ENCODE results near the gene LHFPL6.

LHFPL6 gene

DNA sequence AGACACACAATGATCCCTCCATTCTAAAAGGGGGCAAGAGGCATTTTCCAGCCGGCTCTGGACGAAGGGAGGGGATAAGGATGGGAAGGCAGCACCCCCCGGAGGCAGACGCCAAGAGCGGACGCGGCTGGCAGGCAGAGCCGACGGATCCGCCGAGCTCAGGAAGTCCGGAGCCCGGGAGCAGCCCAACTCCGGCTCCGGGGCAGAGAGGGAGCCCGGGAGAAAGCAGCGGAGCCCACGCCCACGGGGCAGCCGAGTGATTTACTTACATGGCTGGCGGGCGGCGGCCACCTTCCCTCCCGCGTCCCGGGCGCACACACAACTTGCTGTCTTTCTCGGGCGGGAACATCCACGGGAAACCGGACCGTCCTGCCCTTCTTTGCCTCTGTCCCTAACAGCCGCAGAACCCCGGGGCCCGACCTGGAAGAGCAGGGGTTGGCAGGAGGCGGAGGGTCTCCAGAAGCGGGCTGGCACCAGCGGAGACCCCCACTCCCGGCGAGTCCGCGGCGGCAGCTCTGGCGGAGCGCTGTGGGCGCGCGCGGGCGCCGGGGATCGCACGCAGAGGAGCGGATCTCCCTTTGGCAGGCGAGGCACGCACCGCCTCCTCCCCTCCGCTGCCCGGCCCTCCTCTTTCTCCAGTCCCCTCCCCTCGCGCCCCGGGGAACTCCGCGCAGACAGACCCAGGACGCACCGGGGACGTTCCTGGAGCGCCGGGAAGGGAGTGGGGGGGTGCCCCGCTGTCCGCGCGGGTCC lies at the start of gene LHFPL6:
Gene LHFPL6 (minus strand): TSS at position 580 of the 753 bp plus-strand sequence.
- DNase-seq = peak; percentile 53

- DNase-seq = no peak
These were observed 43.1 kb upstream of the LHFPL6 start for GRCh38 chr13:39646122-39646521.

DNA sequence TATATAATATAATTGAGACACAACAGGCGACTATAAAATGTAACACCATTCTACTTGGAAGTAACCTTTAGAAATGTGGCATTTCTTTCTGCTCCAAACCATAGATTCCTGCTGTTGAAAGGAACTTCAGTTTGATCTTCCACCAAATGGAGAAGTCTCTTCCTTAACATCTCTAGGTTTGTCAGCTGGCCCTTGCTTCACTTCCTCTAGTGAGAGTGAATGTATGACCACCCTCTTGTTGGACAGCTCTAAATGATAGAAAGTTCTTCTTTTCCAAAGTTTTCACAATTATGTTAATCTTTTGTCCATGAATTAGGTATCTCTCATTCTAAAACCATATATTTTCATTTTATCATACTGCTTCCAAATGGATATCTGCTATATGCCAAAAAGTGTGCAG lies 38.7 kb upstream of the LHFPL6 start:
- peak; percentile 46 for DNase-seq

DNA sequence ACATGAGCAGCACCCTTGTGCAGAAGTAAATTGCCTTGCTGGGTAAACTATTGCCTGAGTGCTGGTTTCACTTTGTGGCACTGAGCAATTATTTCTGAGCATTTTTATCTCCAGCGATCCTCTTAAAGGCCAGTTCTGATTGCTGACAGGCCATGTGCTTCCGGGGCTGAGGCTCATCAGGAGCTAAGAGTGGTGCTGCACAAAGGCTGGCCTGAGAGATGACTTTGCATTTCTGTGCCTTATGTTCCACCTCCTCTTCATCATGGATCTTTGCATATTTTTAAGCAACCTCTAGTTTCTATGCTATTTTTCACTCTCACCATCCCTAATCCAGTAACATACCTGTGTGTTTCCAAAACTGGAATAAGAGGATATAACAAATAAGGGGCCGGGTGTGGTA lies 34.9 kb upstream of the LHFPL6 start:
- DNase-seq = no peak

- DNase-seq = no peak
These were observed 32.6 kb upstream of the LHFPL6 start for GRCh38 chr13:39635564-39635963.

GRCh38 chr13:39632994-39633393 lies 30.0 kb upstream of the LHFPL6 start:
- DNase-seq = no peak

DNA sequence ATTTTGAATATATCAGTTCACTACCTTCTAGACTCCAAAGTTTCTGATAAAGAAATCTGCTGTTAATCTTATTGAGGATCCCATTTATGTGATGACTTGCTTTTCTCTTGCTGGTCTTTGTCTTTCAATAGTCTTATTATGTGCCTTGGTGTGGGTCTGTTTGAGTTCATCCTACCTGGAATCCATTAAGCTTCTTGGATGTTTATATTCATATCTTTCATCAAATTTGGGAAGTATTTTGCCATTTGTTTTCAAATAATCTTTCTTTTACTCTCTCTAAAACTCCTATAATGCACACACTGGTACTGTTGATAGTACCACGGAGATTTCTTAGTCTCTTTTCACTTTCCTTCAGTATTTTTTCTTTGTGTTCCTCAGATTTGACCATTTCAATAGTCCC lies 28.3 kb upstream of the LHFPL6 start:
- no peak for DNase-seq

DNA sequence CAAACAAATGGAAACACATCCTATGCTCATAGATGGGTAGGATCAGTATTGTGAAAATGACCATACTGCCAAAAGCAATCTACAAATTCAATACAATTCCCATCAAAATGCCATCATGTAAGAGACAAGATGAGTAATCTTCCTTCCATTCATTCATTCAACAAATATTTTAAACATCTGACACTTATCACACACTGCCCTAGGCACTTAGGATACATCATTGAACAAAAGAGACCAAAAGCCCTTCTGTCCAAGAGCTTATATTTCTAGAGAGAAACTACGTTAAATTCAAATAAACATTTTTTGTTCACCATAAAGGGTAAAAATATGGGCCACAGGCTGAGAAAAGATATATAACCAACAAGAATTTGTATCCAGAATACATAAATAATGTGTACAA lies 20.5 kb upstream of the LHFPL6 start:
- DNase-seq = no peak

DNA sequence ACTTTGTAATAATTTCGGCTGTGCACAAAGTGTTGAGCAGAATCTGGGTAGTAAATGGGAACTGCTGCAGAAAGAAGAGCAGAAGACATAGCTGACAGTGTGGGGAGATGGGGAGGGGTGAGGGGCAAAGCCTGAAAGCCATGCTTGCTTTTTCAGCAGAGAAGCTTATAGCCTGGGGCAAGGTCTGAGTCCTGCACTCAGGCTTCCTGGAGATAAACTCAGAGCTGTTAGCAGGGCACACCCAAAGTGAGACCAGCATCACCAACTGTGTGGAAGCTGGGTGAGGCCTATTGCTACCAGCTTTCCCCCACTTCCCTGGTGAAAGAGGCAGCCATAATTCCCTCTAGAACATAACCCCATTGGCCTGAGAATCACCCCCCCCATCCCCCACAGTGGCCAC lies 15.6 kb upstream of the LHFPL6 start:
- DNase-seq = no peak

DNA sequence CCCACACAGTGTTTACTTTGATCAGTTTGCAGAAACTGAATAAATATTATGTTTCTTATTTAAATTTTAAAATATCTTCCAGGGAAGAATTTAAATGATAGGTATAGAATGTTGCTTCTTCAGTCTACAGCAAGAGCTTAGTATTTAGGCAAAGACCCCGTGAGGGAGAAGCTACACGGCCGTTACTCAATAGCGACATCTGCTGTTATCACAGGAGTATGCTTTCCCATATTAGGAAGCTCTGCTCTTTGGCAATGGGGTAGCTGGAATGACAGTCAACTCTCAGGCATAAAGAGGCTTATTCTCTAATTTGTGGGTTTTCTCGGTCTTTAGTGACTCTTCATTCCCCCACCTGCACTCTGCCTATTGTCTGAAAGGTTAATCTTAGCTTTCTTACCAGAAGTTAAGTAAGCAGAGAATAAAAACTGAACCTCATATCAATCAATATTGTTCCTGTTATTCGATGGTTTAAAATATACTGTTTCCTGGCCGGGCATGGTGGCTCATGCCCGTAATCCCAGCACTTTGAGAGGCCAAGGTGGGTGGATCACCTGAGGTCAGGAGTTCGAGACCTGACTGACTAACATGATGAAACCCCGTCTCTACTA lies 13.2 kb upstream of the LHFPL6 start:
- peak; percentile 84 for DNase-seq

DNA sequence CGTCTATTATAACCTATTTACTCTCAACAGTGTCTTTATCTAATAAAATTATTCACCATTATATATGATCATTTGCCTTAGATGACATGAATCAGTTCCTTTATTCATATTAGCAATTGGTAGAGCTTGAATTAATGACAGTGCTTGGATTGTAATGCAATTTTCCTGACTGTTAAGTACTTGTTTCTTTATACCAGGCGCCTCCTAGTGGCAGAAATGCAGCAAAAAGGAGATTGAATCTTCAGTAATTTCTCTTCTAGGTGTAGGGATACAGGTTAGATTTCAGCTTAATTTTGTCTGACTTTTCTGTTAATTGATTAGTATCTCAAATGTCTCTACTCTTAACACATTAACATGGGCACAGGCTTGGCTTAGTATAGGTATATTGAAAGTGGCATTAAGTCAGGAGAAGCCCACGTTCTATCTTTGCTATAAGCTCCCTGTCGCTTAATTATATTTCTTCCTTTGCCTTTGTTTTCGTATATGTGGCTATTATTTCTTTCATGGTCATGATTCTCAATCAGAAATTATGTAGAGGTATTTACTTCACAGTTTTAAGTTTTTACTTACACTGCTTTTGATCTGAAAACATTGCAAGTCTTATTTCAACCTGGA lies 9.1 kb upstream of the LHFPL6 start:
- DNase-seq = peak; percentile 79

- DNase-seq = no peak
These were observed 4.9 kb upstream of the LHFPL6 start for GRCh38 chr13:39607876-39608275.

DNA sequence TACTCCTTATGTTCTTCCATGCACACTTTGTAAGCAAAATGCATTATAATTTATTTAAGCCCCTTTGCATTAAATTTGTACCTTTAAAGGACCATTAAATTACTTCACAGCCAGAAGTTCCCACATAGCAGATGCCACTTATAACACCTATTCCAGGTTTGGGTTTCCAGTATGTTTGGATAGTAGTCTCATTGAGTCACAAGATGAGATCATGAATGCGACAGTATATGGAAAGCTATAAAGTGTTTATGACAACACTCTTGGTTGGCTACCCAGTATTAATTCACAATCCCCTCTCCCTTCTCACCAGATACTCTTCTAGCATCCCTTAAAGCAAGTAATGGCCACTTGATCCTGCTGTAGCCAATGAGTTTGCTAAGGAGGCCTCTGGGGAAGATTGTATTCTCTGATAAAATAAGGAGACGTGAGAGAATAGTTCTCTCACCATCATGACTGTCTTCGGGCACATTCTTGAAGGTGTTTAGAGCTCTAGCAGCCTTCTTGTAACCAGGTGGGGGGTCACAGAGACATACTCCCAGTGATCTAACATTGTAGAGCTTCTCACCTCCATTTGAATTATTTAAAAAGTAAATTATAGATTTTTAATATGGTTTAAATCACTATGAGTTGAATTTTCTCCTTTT lies 2.8 kb upstream of the LHFPL6 start:
- no peak for DNase-seq

DNA sequence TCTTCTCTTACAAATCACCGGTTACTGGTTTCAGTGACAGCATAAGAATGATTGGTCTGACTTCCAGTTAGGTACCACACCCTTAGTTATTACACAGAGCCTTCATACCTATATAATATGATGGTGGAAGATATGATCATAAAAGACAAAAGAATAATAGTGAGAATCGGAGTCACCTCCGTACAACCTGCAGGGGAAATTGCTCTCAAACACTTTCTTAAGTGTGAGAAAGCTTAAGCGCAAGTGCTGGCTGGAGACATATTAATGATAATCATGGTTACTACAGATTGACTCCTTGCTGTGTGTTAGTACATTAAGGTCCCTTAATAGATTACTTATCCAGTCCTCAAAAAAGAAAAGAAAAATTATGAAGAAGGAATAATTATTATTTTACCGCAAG lies 1.8 kb upstream of the LHFPL6 start:
- DNase-seq = no peak

- peak; percentile 28 for DNase-seq
These were observed 493 bp upstream of the LHFPL6 start for GRCh38 chr13:39603424-39603947.

- DNase-seq = peak; percentile 53
These were observed 748 bp downstream of the LHFPL6 start for GRCh38 chr13:39602277-39602613.

DNA sequence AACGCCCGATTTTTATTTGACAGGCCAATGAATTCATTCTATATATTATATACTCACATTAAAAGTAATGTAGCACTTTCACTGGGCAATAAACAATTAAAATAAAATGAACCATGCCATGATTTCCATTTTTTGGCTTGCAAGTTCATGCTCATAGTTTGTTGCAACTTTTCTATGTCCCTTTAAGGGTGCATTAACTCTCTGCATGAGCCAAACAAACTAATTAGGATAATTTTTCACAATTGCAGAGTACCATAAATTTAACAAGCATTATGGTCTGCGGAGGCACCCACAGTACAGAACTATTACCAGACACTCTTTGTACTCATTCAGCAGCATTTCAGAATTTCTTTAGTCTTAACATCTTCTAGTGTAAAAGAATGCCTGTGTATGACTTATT lies 1.4 kb downstream of the LHFPL6 start:
- no peak for DNase-seq

GRCh38 chr13:39600766-39601165 lies 2.2 kb downstream of the LHFPL6 start:
- DNase-seq = no peak

DNA sequence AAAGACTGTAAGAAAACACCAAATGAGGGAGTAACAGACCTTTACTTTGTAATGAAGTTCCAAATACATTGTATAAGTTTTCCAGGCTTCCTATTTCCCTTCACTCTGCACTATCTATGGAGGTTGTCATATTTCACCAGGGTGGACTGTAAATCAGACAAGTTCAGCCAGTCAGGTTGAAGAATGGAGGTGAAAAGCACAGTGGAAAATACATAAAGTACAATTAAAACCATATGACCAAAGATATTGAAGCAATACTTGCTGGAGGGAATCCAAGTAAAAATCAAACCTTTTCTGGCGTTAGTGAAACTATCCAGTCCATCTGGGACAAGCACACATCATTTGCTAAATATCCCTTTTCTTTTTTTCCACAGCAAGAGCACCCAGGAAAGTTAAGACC lies 3.2 kb downstream of the LHFPL6 start:
- DNase-seq = no peak

GRCh38 chr13:39599012-39599411 lies 4.0 kb downstream of the LHFPL6 start:
- no peak for DNase-seq

DNA sequence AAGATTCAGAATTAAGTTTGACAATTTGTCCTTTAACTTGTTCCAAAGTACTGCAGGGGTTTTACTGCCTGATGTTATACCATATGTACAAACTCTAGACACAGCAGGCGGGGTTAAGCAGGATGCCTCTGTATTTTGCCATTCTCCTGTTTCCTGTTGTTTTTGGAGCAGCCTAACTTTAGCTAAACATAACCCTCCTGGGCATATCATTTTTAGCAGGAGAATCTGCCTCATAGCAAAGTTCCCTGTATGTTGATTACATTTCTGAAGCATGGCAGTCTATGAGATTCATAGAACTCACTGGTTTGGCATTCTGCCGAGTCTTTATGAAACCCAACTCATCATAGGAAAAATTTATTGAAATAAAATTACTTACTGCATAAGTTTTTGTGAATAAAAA lies 5.2 kb downstream of the LHFPL6 start:
- no peak for DNase-seq

DNA sequence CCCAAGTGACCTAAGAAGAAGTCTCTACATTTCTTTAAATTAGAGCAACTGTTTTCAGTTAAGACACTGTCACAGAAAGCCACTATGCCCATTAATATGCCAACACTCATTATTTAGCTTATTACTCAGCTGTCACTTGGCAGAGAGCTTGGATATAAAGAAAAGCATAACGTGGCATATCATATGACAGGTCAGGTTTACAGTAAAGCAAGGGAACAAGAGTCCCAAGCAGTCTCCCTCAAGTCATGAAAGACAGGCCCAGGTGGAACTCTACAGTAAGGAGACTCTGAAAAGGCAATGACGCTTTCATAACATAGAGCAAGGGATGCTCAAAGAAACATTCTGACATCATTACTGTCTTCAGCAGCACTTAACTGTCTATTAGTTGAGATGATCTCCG lies 6.3 kb downstream of the LHFPL6 start:
- DNase-seq = no peak

GRCh38 chr13:39596176-39596575 lies 6.8 kb downstream of the LHFPL6 start:
- DNase-seq = no peak
